HepG2 (cell line): Measurements from ENCODE around the gene ATP2A3. TPM values are rescaled to one million over a fixed set of nuclear protein-coding genes. Genes with fewer than 3 reads are reported as not detected.

Experiments
- IKZF4 ChIP-seq: sonication (generic); formaldehyde crosslinking; IDR thresholded peaks from 2 replicates; pipeline ENCODE4 v1.5.1; 2020; ENCODE audit warnings: borderline replicate concordance, mild to moderate bottlenecking, low read depth, missing genetic modification reagents; ENCODE audit errors: not compliant biosample characterization
- NR2C2 ChIP-seq: sonication (generic); formaldehyde crosslinking; IDR thresholded peaks from 2 replicates; pipeline ENCODE4 v1.4.0; 2020; ENCODE audit warnings: missing genetic modification reagents, mild to moderate bottlenecking, moderate library complexity, borderline replicate concordance
- RARG ChIP-seq: sonication (generic); formaldehyde crosslinking; IDR thresholded peaks from 2 replicates; pipeline ENCODE4 v1.4.0; 2020; ENCODE audit warnings: low read depth, mild to moderate bottlenecking, missing genetic modification reagents
- TGIF2 ChIP-seq: IDR thresholded peaks from 2 replicates; pipeline ENCODE4 v1.6.1; 2016; ENCODE audit warnings: control low read depth, missing compliant biosample characterization
- ZFP36L1 ChIP-seq: sonication (generic); formaldehyde crosslinking; IDR thresholded peaks from 2 replicates; pipeline ENCODE4 v1.8.0; 2022; ENCODE audit warnings: mild to moderate bottlenecking, missing genetic modification reagents, moderate library complexity
- ZNF503 ChIP-seq: sonication (generic); formaldehyde crosslinking; IDR thresholded peaks from 2 replicates; pipeline ENCODE4 v1.4.0; 2020; ENCODE audit warnings: missing genetic modification reagents
- ZNF552 ChIP-seq: sonication (generic); formaldehyde crosslinking; IDR thresholded peaks from 2 replicates; pipeline ENCODE4 v1.9.0; 2022; ENCODE audit warnings: missing genetic modification reagents, mild to moderate bottlenecking, borderline replicate concordance
- polyA plus RNA-seq, 8 experiments: library from polyadenylated mRNA; depleted of rRNA in 3 of 8; stranded (reverse) in 7 of 8; unstranded in 1 of 8; fragments of >200 nt; fragmentation: Illumina TruSeq in 4 of 8; extraction: Trizol in 4 of 8; gene quantifications; 2 replicates each; pipeline versions ENCODE4 v1.2.1 to v1.2.3, GENCODE V29; 2011 to 2016; ENCODE audit warnings: low read depth in 4 of 8, missing spikeins in 1 of 8, mixed read lengths in 1 of 8; ENCODE audit not compliant: insufficient read depth in 1 of 8
- total RNA-seq, 5 experiments: library from RNA; depleted of rRNA; stranded (reverse); fragments of >200 nt; fragmentation: Illumina TruSeq; extraction: Trizol; gene quantifications; 2 replicates each; pipeline ENCODE4 v1.2.3, GENCODE V29; 2016; ENCODE audit warnings: low read depth in 1 of 5
- TF ChIP-seq, protein P1 (sequence below): sonication (generic); formaldehyde crosslinking; IDR thresholded peaks from 2 replicates; pipeline ENCODE4 v1.4.0; 2020; ENCODE audit warnings: missing genetic modification reagents
- TF ChIP-seq, protein P2 (sequence below): sonication (generic); formaldehyde crosslinking; IDR thresholded peaks from 2 replicates; pipeline ENCODE4 v1.5.1; 2020; ENCODE audit warnings: mild to moderate bottlenecking, missing genetic modification reagents, borderline replicate concordance

The ATP2A3 gene
- total and polyA plus RNA-seq, 2 of the 13 experiments (the other 11 are each of a cell fraction or from before 2014, with no cell fraction given) = 0.07 TPM; not detected in 1

- no peak for TF ChIP-seq NR2C2 (CRISPR knock-in tag)
- TF ChIP-seq, protein P1, sequence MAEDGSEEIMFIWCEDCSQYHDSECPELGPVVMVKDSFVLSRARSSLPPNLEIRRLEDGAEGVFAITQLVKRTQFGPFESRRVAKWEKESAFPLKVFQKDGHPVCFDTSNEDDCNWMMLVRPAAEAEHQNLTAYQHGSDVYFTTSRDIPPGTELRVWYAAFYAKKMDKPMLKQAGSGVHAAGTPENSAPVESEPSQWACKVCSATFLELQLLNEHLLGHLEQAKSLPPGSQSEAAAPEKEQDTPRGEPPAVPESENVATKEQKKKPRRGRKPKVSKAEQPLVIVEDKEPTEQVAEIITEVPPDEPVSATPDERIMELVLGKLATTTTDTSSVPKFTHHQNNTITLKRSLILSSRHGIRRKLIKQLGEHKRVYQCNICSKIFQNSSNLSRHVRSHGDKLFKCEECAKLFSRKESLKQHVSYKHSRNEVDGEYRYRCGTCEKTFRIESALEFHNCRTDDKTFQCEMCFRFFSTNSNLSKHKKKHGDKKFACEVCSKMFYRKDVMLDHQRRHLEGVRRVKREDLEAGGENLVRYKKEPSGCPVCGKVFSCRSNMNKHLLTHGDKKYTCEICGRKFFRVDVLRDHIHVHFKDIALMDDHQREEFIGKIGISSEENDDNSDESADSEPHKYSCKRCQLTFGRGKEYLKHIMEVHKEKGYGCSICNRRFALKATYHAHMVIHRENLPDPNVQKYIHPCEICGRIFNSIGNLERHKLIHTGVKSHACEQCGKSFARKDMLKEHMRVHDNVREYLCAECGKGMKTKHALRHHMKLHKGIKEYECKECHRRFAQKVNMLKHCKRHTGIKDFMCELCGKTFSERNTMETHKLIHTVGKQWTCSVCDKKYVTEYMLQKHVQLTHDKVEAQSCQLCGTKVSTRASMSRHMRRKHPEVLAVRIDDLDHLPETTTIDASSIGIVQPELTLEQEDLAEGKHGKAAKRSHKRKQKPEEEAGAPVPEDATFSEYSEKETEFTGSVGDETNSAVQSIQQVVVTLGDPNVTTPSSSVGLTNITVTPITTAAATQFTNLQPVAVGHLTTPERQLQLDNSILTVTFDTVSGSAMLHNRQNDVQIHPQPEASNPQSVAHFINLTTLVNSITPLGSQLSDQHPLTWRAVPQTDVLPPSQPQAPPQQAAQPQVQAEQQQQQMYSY (CRISPR knock-in tag) = no peak
- no peak for TF ChIP-seq ZNF552 (CRISPR knock-in tag)
- TF ChIP-seq TGIF2 (CRISPR knock-in tag) = no peak
- no peak for TF ChIP-seq ZNF503
- TF ChIP-seq, protein P2, sequence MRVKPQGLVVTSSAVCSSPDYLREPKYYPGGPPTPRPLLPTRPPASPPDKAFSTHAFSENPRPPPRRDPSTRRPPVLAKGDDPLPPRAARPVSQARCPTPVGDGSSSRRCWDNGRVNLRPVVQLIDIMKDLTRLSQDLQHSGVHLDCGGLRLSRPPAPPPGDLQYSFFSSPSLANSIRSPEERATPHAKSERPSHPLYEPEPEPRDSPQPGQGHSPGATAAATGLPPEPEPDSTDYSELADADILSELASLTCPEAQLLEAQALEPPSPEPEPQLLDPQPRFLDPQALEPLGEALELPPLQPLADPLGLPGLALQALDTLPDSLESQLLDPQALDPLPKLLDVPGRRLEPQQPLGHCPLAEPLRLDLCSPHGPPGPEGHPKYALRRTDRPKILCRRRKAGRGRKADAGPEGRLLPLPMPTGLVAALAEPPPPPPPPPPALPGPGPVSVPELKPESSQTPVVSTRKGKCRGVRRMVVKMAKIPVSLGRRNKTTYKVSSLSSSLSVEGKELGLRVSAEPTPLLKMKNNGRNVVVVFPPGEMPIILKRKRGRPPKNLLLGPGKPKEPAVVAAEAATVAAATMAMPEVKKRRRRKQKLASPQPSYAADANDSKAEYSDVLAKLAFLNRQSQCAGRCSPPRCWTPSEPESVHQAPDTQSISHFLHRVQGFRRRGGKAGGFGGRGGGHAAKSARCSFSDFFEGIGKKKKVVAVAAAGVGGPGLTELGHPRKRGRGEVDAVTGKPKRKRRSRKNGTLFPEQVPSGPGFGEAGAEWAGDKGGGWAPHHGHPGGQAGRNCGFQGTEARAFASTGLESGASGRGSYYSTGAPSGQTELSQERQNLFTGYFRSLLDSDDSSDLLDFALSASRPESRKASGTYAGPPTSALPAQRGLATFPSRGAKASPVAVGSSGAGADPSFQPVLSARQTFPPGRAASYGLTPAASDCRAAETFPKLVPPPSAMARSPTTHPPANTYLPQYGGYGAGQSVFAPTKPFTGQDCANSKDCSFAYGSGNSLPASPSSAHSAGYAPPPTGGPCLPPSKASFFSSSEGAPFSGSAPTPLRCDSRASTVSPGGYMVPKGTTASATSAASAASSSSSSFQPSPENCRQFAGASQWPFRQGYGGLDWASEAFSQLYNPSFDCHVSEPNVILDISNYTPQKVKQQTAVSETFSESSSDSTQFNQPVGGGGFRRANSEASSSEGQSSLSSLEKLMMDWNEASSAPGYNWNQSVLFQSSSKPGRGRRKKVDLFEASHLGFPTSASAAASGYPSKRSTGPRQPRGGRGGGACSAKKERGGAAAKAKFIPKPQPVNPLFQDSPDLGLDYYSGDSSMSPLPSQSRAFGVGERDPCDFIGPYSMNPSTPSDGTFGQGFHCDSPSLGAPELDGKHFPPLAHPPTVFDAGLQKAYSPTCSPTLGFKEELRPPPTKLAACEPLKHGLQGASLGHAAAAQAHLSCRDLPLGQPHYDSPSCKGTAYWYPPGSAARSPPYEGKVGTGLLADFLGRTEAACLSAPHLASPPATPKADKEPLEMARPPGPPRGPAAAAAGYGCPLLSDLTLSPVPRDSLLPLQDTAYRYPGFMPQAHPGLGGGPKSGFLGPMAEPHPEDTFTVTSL (CRISPR knock-in tag) = no peak
- no peak for TF ChIP-seq IKZF4 (CRISPR knock-in tag)
- no peak for TF ChIP-seq ZFP36L1 (CRISPR knock-in tag)
- no peak for TF ChIP-seq RARG (CRISPR knock-in tag)
Observed at GRCh38 chr17:3935825-3936355, 28.3 kb downstream of the ATP2A3 start (continued).
